GM19025 (cell line): ENCODE results near the gene OSBPL1A.

Source experiments
- ATAC-seq: cut with Tn5 transposase; IDR thresholded peaks from one replicate; pipeline ENCODE4 v1.9.1; 2021; ENCODE audit warnings: mild to moderate bottlenecking, low read depth, moderate library complexity; ENCODE audit not compliant: unreplicated experiment

Gene OSBPL1A

DNA sequence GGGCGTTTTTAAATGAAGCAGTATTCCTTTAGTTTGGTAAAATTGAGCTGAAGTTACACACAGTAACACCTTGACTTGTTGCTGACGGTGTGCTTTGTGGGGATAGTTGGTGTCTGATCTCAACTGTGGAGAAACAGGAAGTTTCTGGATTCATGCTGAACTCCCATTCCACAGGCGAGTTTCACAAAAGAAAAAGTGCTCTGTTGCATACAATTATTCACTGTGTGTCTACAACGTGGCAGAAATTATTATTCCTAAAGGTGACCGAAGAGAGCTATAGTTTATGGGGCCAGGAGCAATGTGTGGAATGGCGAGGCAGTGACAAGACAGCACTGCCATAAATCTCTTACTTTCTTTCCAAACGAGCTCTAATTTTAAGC is 259.2 kb downstream of the OSBPL1A start:
- no peak for ATAC-seq

DNA sequence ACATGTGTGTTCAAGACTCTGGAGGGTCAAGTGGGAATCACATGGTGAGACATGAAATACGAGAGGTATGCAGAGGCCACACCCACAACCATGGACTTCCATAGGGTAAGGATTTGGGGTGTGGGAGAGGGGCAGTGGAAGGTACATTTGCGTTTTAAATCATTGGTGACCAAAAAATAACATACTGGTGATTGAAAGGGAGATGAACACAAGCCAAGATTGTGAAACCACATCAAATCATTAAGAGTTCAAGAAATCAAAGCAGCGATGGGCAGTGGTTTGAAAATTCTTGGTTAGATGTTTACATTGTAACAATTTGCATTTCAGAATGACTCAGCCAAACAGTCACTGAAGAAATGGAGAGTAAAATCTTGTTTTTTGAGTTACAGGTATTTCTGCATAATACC is 260.7 kb downstream of the OSBPL1A start:
- ATAC-seq = no peak

DNA sequence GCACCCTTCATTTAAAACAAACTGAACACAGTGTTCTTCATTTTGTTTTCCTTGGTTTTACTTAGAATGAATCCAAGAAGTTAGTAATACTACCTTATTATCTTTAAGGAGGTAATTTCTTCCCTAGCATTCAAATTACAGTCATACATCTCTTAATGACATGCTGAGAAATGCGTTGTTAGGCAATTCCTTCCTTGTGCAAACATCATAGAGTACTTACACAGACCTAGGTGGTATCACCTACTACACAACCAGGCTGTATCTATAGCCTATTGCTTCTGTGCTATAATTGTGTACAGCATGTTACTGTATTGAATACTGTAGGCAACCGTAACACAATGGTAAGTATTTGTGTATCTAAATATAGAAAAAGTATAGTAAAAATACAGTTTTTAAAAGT is 267.1 kb downstream of the OSBPL1A start:
- ATAC-seq = no peak

- no peak for ATAC-seq
Measured at GRCh38 chr18:24128700-24129099, 268.9 kb downstream of the OSBPL1A start.

DNA sequence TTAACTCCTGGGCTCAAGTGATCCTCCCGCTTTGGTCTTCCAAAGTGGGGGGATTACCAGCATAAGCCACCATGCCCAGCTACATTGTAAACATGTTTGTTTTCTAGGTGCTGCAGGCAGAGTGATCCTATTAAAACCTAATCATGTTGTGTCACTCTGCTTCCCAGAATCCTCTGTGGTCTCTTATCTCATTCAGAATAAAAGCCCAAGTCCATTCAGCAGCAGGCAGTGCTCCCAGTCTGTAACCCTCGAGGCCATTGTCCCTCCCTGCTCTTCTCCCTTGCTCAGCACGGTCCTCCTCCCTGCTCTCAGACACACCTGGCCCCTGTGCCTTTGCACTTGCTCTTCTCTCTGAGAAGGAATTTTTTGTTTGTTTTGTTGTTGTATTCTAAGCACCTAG is 269.9 kb downstream of the OSBPL1A start:
- ATAC-seq = no peak

- ATAC-seq = no peak
Measured at GRCh38 chr18:24126155-24126961, 271.3 kb downstream of the OSBPL1A start.

GRCh38 chr18:24121625-24122024 is 276.0 kb downstream of the OSBPL1A start:
- ATAC-seq = no peak

- ATAC-seq = no peak
Measured at GRCh38 chr18:24120676-24121075, 276.9 kb downstream of the OSBPL1A start.

- ATAC-seq = no peak
Measured at GRCh38 chr18:24118750-24119577, 278.7 kb downstream of the OSBPL1A start.

DNA sequence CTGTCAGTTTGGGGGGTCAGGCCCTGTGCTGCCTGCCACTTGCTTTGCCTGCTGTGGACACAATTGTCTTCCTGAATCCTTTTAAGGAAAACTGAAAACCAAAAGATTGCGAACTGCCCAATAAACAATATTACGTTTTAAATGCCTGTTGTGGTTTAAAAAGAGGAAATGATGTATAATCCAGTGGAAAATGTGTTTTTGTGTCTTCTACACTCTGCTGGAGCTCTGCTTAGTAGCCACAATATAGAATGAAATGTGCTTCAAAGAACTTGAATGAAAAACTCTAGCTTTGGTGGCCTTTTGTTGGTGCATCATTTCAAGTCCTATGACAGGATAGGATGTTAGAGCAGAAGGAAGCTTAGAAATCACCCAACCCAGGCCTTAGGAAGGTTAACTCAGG is 282.0 kb downstream of the OSBPL1A start:
- no peak for ATAC-seq

GRCh38 chr18:24114924-24115549 is 282.6 kb downstream of the OSBPL1A start:
- ATAC-seq = no peak

GRCh38 chr18:24112874-24113615 is 284.6 kb downstream of the OSBPL1A start:
- no peak for ATAC-seq

GRCh38 chr18:24112464-24112863 is 285.2 kb downstream of the OSBPL1A start:
- ATAC-seq = no peak
